HG03575 (cell line): ENCODE results near the gene PINLYP.
"Not testable (repeated sequence)": the region's sequence is repeated elsewhere in the genome, so short reads cannot be mapped to it uniquely, and the experiment has no call there.

Source experiments
- ATAC-seq: cut with Tn5 transposase; IDR thresholded peaks from one replicate; pipeline ENCODE4 v1.9.1; 2021; ENCODE audit not compliant: unreplicated experiment, insufficient number of reproducible peaks, low FRiP score; ENCODE audit errors: extremely low read depth

The PINLYP gene

DNA sequence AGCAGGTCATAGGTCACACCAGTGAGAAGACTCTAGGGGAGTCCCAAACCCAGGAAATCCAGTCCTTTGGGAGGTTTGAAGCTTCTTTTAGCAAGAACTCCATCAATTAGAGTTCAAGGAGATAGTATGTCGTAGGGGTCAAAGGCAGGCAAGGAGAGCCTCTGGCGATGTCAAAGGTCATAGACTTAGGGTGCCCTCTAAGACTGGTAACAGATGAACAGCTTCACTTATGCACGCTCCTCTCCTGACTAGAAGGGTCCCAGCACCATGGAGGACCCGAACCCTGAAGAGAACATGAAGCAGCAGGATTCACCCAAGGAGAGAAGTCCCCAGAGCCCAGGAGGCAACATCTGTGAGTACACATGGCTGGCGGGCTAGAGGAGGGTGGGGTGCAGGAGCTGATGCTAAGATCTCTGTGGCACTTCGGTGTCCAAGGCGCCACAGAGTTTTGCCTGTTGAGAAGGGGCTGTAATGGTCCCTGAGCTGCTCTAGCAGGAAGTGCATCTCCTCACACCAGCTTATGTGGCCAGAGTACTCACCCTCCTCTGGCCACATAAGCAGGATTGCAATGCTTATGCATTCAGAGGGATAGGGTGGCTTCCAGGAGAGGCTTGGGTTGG lies 21.4 kb downstream of the PINLYP start:
- no peak for ATAC-seq

- ATAC-seq = no peak
Observed at GRCh38 chr19:43597876-43598275, 22.3 kb downstream of the PINLYP start.

GRCh38 chr19:43598445-43599240 lies 23.0 kb downstream of the PINLYP start:
- no peak for ATAC-seq

GRCh38 chr19:43599635-43600295 lies 24.2 kb downstream of the PINLYP start:
- ATAC-seq = no peak

DNA sequence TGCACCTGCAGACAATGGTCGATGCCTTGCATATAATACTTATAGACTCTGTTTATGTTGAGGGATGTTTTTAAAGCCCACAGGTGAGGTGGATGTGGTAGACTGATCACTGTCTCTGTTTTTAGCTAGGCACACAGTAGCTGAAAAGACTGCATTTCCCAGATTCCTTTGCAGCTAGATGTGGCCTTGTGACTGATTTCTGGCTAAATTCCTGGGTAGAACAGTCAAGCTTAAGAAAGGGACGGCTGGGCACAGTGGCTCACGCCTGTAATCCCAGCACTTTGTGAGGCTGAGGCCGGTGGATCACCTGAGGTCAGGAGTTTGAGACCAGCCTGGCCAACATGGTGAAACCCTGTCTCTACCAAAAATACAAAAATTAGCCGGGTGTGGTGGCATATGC lies 24.7 kb downstream of the PINLYP start:
- not testable (repeated sequence) for ATAC-seq

- ATAC-seq = no peak
Observed at GRCh38 chr19:43605875-43606568, 30.4 kb downstream of the PINLYP start.

GRCh38 chr19:43606569-43607229 lies 31.1 kb downstream of the PINLYP start:
- ATAC-seq = no peak

DNA sequence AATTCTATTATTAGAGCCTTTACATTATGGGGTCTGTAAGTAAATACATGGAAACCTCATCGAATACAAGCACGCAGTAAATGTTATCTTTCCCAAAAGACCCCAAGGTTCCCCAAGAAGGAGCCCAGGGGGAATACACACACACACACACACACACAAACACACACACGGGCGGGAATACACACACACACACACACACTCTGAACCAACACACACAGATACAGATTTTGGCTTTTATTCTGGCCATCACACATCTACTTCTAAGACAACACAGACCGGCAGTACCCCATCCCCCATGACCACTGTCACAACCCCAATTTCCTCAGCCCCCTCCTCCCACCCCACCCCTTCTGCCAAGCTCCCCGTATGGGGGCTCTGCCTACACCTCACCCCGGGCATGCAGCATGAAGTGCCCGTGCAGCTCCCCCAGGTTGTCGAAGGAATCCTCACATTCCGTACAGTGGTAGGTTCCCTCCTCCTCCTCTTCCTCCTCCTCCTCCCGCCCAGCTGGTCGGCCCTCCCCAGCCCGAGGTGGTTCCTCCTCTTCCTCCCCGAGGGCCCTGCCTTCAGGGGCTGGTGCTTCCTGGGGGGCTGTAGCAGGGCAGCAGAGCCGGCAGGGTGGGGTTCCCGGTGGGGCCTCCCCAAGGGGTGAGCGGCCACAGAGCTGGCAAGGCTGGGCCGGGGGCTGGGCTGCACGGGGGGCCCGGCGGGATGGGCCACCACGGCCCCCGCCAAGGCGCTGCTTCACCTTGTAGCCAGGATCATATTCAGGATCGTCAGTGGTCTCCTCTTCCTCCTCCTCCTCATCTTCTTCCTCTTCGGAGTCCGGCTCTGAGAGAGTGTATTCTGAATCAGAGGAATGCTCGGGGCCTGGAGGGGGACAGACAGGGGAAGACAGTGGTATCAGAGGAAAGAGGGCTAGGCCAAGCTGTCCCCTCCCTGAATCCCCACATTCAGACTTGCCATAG lies 31.9 kb downstream of the PINLYP start:
- no peak for ATAC-seq

GRCh38 chr19:43609872-43610271 lies 34.3 kb downstream of the PINLYP start:
- no peak for ATAC-seq

- ATAC-seq = no peak
Observed at GRCh38 chr19:43610493-43610892, 34.9 kb downstream of the PINLYP start.

GRCh38 chr19:43611788-43612187 lies 36.2 kb downstream of the PINLYP start, which contains the start of gene SRRM5:
Gene SRRM5 (plus strand): TSS chr19:43612088. CDS start chr19:43612122, 34 bp downstream.
- ATAC-seq = no peak

- ATAC-seq = no peak
Observed at GRCh38 chr19:43612374-43612773, 36.8 kb downstream of the PINLYP start.

DNA sequence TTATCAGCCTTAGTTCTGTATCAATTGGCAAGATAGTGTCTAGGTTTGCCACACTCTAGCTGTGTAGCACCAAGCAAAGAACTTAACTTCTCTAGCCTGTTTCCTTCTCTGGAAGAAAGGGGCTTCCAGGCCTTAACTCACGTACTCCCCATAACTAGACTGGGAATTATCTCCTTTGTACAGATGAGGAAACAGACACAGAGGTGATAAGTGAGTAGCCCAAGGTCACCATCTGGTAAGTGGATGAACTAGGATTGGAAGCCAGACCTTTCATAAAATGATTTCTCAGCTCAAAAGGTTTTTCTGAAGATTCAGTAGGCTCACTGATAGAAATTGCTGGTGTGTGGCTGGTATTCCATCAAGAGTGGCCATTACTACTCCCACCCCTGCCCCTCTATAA lies 40.7 kb downstream of the PINLYP start:
- ATAC-seq = no peak

DNA sequence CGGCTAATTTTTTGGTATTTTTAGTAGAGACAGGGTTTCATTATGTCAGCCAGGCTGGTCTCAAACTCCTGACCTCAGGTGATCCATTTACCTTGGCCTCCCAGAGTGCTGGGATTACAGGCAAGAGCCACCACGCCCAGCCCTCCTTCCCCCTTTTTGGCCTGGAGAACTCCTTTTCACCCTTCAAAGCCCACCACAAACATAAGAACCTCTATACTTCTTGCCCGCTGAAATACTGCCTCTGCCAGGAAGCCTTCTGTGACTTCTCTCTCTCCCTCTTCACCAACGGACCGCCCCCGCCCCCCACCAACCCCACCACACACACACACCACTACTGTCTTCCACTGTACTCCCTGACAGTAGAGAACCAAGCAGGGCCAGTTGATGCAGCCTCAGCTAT lies 41.4 kb downstream of the PINLYP start:
- ATAC-seq = no peak

DNA sequence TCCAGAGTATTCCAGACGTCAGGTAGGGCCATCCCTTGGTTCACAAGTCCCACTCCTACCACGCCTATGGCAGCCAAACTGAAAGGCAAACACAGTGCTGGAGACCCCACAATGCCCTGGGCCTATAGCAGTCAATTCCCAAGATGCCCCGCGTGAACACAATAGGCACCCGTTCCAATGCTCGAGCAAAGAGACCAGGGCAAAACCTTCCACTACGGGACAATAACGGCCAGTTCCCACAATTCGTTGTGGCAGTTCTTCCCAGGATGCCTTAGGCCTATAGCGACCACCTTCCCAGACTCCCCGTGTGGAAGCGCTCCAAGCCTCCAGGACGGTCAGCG lies 43.3 kb downstream of the PINLYP start:
- no peak for ATAC-seq

- ATAC-seq = no peak
Observed at GRCh38 chr19:43619262-43620060, 43.9 kb downstream of the PINLYP start, which contains the start of gene ZNF428. Gene ZNF428 (minus strand): TSS chr19:43619629. CDS start chr19:43614304, 5,325 bp downstream.
